HG03378 (cell line): ENCODE measurements around the gene SELENOS.

Experiments
- ATAC-seq: cut with Tn5 transposase; IDR thresholded peaks from one replicate; pipeline ENCODE4 v1.9.1; 2021; ENCODE audit warnings: mild to moderate bottlenecking, moderate library complexity; ENCODE audit not compliant: unreplicated experiment

SELENOS gene

DNA sequence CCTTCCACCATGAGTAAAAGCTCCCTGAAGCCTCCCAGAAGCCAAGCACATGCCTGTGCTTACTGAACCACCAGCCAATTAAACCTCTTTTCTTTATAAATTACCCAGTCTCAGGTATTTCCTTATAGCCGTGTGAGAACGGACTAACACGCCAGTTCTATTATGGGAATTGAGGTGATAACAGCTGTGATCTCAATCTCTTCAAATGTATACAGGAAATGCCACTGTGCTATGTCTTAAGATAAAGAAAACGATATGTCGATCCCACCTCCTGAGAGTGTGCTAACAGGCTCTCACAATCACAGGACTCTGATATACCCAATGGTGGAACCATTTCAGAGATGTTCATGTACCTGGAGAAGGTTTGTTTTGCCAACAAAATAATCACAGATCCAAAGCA is 51.6 kb downstream of the SELENOS start:
- no peak for ATAC-seq
